ENCODE results near the gene P2RX1. TPM values are rescaled to one million over a fixed set of nuclear protein-coding genes. Genes with fewer than 3 reads are reported as not detected.

Gene P2RX1
- total and polyA plus RNA-seq, 2 experiments from 2014 or later: 0.31 to 2.2 TPM

GRCh38 chr17:3954086-3954485 lies 37.8 kb upstream of the P2RX1 start:
- H3K4me3 ChIP-seq: no peak overlapping the region
- peaks cover 4% of the 10 kb centered on the region; the same call in 1 of the 2 replicates for H4K20me1 ChIP-seq (replicated peaks; ENCODE audit: insufficient read depth)
- peaks cover 2% of the 10 kb centered on the region; the same call in 1 of the 2 replicates for H3K79me2 ChIP-seq (replicated peaks; ENCODE audit: insufficient read depth)
- Mint-ChIP-seq H3K36me3 (ENCODE audit: low read depth) (no peaks in the 10 kb centered on the region), H3K9me3 (no peaks in the 10 kb centered on the region), H3K27me3 (ENCODE audit: insufficient read depth, low read depth, poor library complexity) (peaks cover 19% of the 10 kb centered on the region), H3K4me1 (peaks cover 35% of the 10 kb centered on the region), H3K27ac (no peak overlapping the region), H3K4me3 (no peak overlapping the region)
- peaks cover 14% of the 10 kb centered on the region; the same call in 1 of the 2 replicates for H3F3A ChIP-seq (replicated peaks; ENCODE audit: low read depth)
- H3K4me2 ChIP-seq: no peak overlapping the region
- no peak for DNase-seq (ENCODE audit: low spot score)
- no peaks in the 10 kb centered on the region for H3K27me3 ChIP-seq (ENCODE audit: insufficient read depth)
- no peaks in the 10 kb centered on the region for H3K36me3 ChIP-seq (ENCODE audit: insufficient read depth)
- H3K4me1 ChIP-seq (ENCODE audit: insufficient read depth): peaks cover 26% of the 10 kb centered on the region
- no peak overlapping the region for H3K27ac ChIP-seq (ENCODE audit: low read depth)
- no peak for ATAC-seq
- H3K9me2 ChIP-seq (ENCODE audit: insufficient read depth): no peaks in the 10 kb centered on the region
- no peak for TF ChIP-seq POLR2AphosphoS5 (IDR thresholded peaks at IDR 0.05; ENCODE audit: low read depth)
- TF ChIP-seq ZNF462 (CRISPR knock-in tag; IDR thresholded peaks at IDR 0.05): no peak
- TF ChIP-seq EZH2 (IDR thresholded peaks at IDR 0.05; ENCODE audit: low read depth, unreplicated experiment): no peak
- TF ChIP-seq CTCF (conservative IDR thresholded peaks at IDR 0.05; ENCODE audit: low read depth in 2 of 2): no peak
- no peak for TF ChIP-seq EZH2phosphoT487 (IDR thresholded peaks at IDR 0.05; ENCODE audit: unreplicated experiment)
- no peak for TF ChIP-seq JUNB (IDR thresholded peaks at IDR 0.05; ENCODE audit: unreplicated experiment)
- TF ChIP-seq ZNF331 (CRISPR knock-in tag; IDR thresholded peaks at IDR 0.05; ENCODE audit: low read depth): no peak
- TF ChIP-seq ZNF114 (CRISPR knock-in tag; IDR thresholded peaks at IDR 0.05): no peak
- TF ChIP-seq CREB1 (CRISPR knock-in tag; IDR thresholded peaks at IDR 0.05; ENCODE audit: low read depth): no peak
- TF ChIP-seq STAT1 (IDR thresholded peaks at IDR 0.05; ENCODE audit: unreplicated experiment): no peak
- no peak overlapping the region for H2AFZ ChIP-seq
